ENCODE data around the gene WDR26.
"Not testable (repeated sequence)": the region's sequence is repeated elsewhere in the genome, so short reads cannot be mapped to it uniquely, and the experiment has no call there.

Gene WDR26

DNA sequence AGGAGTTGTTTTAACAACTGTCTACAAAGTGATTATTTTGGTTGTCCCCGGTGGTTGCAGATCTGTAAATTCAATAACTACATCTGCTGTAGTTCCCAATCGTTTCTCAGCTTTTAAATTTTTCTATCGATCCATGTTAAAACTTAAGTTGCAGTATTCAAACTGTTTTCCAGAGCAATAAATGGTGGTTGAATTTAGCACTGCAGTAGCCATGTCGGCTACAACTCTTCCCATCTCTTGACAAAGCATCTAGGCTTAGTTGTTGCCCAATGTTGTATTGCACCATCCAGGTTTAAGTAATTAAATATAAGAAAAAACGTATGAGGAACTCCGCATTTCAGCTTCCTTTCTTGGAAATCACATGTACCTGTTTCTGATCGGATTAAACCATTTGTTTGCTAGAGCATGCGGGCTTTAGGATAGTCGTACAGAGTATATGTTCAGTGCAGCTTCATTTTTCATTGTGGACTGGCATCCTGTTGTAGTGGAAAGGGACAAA, 76.9 kb downstream of the WDR26 start:
- no peak for DNase-seq (ENCODE audit: low spot score)
- TF ChIP-seq, protein P1, sequence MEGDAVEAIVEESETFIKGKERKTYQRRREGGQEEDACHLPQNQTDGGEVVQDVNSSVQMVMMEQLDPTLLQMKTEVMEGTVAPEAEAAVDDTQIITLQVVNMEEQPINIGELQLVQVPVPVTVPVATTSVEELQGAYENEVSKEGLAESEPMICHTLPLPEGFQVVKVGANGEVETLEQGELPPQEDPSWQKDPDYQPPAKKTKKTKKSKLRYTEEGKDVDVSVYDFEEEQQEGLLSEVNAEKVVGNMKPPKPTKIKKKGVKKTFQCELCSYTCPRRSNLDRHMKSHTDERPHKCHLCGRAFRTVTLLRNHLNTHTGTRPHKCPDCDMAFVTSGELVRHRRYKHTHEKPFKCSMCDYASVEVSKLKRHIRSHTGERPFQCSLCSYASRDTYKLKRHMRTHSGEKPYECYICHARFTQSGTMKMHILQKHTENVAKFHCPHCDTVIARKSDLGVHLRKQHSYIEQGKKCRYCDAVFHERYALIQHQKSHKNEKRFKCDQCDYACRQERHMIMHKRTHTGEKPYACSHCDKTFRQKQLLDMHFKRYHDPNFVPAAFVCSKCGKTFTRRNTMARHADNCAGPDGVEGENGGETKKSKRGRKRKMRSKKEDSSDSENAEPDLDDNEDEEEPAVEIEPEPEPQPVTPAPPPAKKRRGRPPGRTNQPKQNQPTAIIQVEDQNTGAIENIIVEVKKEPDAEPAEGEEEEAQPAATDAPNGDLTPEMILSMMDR (IDR thresholded peaks at IDR 0.05; ENCODE audit: extremely low read depth, insufficient read depth, missing control alignments), result no peak
- in situ Hi-C loops (cut with MboI; ENCODE audit: low pct_unique_long_range_greater_than_20kb, low sequenced_read_pairs, unreplicated experiment), result no loop called here

DNA sequence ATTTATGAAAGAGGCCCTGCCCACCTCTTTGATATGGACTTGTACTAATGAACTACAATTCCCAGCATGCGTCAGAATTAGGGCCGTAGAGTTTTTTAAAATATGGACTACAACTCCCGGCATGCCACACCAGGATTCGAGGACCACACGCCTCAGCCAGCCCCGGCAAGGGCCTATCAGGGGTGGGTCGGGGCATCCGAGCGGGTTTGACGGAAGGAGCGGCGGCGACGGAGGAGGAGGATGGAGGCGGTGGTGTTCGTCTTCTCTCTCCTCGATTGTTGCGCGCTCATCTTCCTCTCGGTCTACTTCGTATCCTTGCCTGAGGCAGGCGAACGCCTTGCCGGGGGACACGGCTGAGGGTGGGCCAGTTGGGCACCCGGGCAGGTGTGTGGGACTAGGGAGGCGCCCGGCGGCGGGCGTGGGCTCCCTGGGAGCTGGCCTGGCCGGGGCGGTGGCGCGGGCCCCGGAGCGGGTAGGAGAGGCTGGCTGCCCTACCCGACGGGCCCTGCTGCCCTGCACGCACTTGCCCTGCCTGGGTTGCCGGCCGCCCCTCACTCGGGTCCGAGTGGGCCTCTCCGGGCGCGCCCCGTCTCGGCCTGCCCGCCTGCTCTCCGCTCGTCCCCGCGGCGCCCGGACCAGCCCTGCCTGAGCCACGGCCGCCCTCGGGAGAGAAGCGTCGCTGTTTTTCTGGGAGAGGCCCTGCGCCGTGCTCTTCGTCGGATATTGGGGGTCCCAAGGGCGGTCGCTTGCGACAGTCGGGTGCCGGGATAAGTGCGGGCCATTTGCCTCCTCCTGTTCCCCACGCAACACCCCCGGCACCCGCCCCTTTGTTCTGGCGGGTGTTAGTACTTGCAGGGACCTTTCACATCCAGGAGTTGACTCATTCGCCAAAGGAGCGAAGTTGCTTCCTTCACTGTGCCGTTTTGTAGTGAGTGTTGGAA, 77.6 kb downstream of the WDR26 start, which contains the start of gene CNIH4:
TSS of gene CNIH4 (plus strand) at position 195 of the 941 bp plus-strand sequence. CDS start at position 241, 46 bp downstream.
- in situ Hi-C loops (cut with MboI; ENCODE audit: low pct_unique_long_range_greater_than_20kb, low sequenced_read_pairs, unreplicated experiment), result no loop called here
- TF ChIP-seq, protein P1 (IDR thresholded peaks at IDR 0.05; ENCODE audit: extremely low read depth, insufficient read depth, missing control alignments), result no peak
- DNase-seq (ENCODE audit: low spot score), result peak; percentile 97

DNA sequence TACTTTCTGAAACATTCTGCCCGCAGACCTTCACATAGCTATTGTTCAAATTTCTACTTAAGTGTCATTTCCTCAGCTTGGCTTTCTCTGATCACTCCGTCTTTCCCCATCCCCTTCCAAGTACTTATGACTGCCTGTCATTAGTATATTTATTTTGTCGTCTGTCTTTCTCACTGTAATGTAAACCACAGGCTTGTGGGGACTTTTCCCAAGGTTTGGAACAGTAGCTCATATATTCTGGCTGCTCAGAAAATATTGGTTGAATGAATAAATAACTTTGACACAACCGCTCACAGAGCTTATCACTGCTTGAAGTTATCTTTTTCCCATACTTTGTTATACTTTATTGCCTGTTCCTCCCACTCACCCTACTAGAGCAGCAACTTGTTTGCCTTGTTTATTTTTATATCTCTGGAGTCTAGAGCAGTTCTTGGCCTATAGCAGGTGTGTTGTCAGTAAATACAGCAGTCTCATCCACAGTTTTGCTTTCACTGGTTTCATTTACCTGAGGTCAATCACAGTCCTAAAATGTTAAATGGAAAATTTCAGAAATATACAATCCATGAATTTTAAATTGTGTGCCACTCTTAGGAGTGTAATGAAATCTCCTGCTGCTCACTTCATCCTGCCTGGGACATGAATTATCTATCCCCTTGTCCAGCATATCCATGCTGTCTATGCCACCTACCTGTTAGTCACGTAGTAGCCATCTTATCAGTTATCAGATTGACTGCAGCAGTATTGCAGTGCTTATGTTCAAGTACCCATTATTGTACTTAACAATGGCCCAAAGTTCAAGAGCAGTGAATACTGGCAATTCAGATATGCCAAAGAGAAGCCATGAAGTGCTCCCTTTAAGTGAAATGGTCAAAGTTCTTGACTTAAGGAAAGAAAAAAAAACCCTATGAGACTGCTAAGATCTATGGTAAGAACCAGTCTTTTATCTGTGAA, 80.3 kb downstream of the WDR26 start:
- in situ Hi-C loops (cut with MboI; ENCODE audit: low pct_unique_long_range_greater_than_20kb, low sequenced_read_pairs, unreplicated experiment), result no loop called here
- TF ChIP-seq, protein P1 (IDR thresholded peaks at IDR 0.05; ENCODE audit: extremely low read depth, insufficient read depth, missing control alignments), result no peak
- no peak for DNase-seq (ENCODE audit: low spot score)

DNA sequence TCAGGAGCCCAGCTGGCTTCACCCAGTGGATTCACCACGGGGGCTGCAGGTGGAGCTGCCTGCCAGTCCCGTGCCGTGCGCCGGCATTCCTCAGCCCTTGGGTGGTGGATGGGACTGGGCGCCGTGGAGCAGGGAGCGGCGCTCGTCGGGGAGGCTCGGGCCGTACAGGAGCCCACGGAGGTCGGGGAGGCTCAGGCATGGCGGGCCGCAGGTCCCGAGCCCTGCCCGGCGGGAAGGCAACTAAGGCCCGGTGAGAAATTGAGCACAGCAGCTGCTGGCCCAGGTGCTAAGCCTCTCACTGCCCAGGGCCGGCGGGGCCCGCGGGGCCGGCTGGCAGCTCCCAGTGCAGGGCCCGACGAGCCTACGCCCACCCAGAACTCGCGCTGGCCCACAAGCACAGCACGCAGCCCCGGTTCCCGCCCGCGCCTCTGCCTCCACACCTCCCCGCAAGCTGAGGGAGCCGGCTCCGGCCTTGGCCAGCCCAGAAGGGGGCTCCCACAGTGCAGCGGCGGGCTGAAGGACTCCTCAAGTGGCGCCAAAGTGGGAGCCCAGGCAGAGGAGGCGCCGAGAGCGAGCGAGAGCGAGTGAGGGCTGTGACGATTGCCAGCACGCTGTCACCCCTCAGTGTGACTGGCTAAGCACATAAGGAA, 82.0 kb downstream of the WDR26 start:
- in situ Hi-C loops (cut with MboI; ENCODE audit: low pct_unique_long_range_greater_than_20kb, low sequenced_read_pairs, unreplicated experiment); DNase-seq (ENCODE audit: low spot score): not testable (repeated sequence)

DNA sequence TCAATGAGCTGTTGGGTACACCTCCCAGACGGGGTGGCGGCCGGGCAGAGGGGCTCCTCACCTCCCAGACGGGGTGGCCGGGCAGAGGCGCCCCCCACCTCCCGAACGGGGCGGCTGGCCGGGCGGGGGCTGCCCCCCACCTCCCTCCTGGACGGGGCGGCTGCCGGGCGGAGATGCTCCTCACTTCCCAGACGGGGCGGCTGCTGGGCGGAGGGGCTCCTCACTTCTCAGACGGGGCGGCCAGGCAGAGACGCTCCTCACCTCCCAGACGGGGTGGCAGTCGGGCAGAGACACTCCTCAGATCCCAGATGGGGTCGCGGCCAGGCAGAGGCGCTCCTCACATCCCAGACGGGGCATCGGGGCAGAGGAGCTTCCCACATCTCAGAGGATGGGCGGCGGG, 84.9 kb downstream of the WDR26 start:
- DNase-seq (ENCODE audit: low spot score); in situ Hi-C loops (cut with MboI; ENCODE audit: low pct_unique_long_range_greater_than_20kb, low sequenced_read_pairs, unreplicated experiment): not testable (repeated sequence)

DNA sequence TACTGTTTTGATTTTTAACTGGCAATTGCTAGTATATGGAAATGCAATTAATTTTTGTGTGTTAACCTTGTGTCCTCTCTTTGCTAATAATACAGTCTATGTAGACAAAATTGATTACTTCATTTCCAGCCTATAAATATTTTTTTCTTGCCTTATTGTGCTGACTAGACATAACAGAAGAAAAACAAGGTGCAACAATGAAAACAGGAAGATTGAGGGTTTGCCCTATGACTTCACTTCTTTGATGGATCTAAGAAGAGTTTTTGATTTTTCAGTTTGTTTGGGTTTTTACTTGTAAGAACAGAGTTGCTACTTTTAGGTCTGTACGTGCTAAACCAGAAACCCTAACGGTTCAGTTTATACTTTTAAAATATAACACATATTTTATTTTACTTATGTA, 86.5 kb downstream of the WDR26 start:
- in situ Hi-C loops (cut with MboI; ENCODE audit: low pct_unique_long_range_greater_than_20kb, low sequenced_read_pairs, unreplicated experiment), result no loop called here
- TF ChIP-seq, protein P1 (IDR thresholded peaks at IDR 0.05; ENCODE audit: extremely low read depth, insufficient read depth, missing control alignments), result no peak
- DNase-seq (ENCODE audit: low spot score), result no peak

DNA sequence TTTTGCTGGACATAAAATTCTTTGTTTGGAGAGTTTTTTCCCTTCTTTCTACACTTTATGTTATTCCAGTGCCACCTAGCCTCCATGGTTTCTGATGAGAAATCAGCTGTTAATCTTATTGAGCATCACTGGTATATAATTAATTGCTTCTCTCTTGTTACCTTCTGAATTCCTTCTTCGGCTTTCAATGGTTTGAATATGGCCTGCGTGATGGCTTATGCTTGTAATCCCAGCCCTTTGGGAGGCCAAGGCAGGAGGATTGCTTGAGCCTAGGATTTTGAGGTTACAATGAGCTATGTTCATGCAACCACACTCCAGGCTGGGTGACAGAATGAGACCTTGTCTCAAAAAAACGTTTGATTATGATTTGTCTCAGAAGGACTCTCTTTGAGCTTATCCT, 90.9 kb downstream of the WDR26 start:
- DNase-seq (ENCODE audit: low spot score), result no peak
- TF ChIP-seq, protein P1 (IDR thresholded peaks at IDR 0.05; ENCODE audit: extremely low read depth, insufficient read depth, missing control alignments), result no peak
- in situ Hi-C loops (cut with MboI; ENCODE audit: low pct_unique_long_range_greater_than_20kb, low sequenced_read_pairs, unreplicated experiment), result no loop called here

DNA sequence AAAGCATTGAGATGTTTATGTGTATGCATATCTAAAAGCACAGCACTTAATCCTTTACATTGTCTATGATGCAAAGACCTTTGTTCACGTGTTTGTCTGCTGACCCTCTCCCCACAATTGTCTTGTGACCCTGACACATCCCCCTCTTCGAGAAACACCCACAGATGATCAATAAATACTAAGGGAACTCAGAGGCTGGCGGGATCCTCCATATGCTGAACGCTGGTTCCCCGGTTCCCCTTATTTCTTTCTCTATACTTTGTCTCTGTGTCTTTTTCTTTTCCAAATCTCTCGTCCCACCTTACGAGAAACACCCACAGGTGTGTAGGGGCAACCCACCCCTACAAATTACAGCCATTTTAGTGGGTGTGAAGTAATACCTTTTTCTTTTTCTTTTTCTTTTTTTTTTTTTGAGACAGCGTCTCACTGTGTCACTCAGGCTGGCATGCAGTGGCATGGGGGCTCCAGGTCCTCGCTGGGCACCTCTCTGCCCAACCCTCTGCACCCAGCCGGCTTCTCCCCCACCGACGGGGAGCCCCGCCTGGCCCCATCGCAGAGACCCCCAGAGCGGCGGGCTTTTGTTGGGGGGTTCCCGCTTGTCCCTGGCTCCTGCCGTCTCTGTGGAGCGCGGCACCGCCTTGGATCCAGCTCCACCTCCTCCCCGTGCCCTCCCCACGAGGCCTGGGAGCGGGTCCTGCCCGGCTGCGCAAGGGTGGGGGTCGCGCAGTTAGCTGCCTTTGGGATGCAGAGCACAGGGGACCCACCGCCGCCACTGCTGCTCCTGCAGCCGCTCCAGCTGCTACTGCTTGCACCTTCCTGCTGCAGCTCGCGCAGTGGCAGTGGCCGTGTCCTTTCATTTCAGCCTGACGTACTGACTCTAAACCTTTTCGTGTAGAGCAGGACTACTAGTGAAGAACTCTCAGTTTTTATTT, 93.9 kb downstream of the WDR26 start:
- in situ Hi-C loops (cut with MboI; ENCODE audit: low pct_unique_long_range_greater_than_20kb, low sequenced_read_pairs, unreplicated experiment); DNase-seq (ENCODE audit: low spot score): not testable (repeated sequence)
